WTC11 (cell line): ENCODE results near the gene RGS19. TPM values are rescaled to one million over a fixed set of nuclear protein-coding genes. Genes with fewer than 3 reads are reported as not detected.

ENCODE experiments used
- ATAC-seq: fragments of 200-7000 bp; cut with Tn5 transposase; 2 replicates; pipeline ENCODE4 v1.10.0; 2021; ENCODE audit warnings: mild to moderate bottlenecking, moderate library complexity
- CTCF ChIA-PET: fragments of 300-600 bp; sonication (Branson Sonifier 250); formaldehyde crosslinking; loops from one replicate; lab custom pipeline; 2021; ENCODE audit warnings: antibody characterized with exemption; lab: Charles Lee
- POLR2A ChIA-PET: fragments of 350-600 bp; sonication (Branson Sonifier 250); formaldehyde crosslinking; loops from one replicate; lab custom pipeline; 2021; ENCODE audit warnings: antibody characterized with exemption; lab: Charles Lee
- DNase-seq: peaks from one replicate; pipeline ENCODE4 v3.0.0; 2021; ENCODE audit warnings: low spot score
- H3K27ac Mint-ChIP-seq: 2 replicates; pipeline ENCODE4 v1.8.0; 2021; ENCODE audit warnings: mixed read lengths
- H3K27me3 Mint-ChIP-seq: 2 replicates; pipeline ENCODE4 v1.8.0; 2021; ENCODE audit warnings: low read depth, mild to moderate bottlenecking, moderate library complexity, mixed read lengths
- H3K36me3 Mint-ChIP-seq: 2 replicates; pipeline ENCODE4 v1.8.0; 2021; ENCODE audit warnings: mixed read lengths
- H3K4me1 Mint-ChIP-seq: 2 replicates; pipeline ENCODE4 v1.8.0; 2022; ENCODE audit warnings: mixed read lengths
- H3K4me3 Mint-ChIP-seq: 2 replicates; pipeline ENCODE4 v1.8.0; 2021; ENCODE audit warnings: mild to moderate bottlenecking, moderate library complexity, mixed read lengths
- H3K9me3 Mint-ChIP-seq: 2 replicates; pipeline ENCODE4 v1.8.0; 2021; ENCODE audit warnings: mixed read lengths
- CBFB ChIP-seq: sonication (generic); formaldehyde crosslinking; IDR thresholded peaks from 2 replicates; pipeline ENCODE4 v1.8.1; 2022; ENCODE audit warnings: mild to moderate bottlenecking, low read depth, missing genetic modification reagents
- E2F4 ChIP-seq: sonication (generic); formaldehyde crosslinking; IDR thresholded peaks from 2 replicates; pipeline ENCODE4 v1.8.1; 2022; ENCODE audit warnings: low read depth, mild to moderate bottlenecking, moderate library complexity, missing genetic modification reagents, borderline replicate concordance
- ETV6 ChIP-seq: sonication (generic); formaldehyde crosslinking; IDR thresholded peaks from 2 replicates; pipeline ENCODE4 v1.8.1; 2022; ENCODE audit warnings: mild to moderate bottlenecking, missing genetic modification reagents
- FOXK1 ChIP-seq: sonication (generic); formaldehyde crosslinking; IDR thresholded peaks from 2 replicates; pipeline ENCODE4 v1.8.0; 2022; ENCODE audit warnings: mild to moderate bottlenecking, moderate library complexity, missing genetic modification reagents
- GRHL2 ChIP-seq: fragments of 250-450 bp; sonication (Bioruptor Pico); IDR thresholded peaks from 2 replicates; pipeline ENCODE4 v1.8.0; 2022; ENCODE audit warnings: mild to moderate bottlenecking, moderate library complexity; ENCODE audit not compliant: insufficient replicate concordance, severe bottlenecking
- MYBL2 ChIP-seq: sonication (generic); formaldehyde crosslinking; IDR thresholded peaks from 2 replicates; pipeline ENCODE4 v1.8.1; 2023; ENCODE audit warnings: mild to moderate bottlenecking, moderate library complexity, missing genetic modification reagents
- PRDM15 ChIP-seq: sonication (generic); formaldehyde crosslinking; IDR thresholded peaks from 2 replicates; pipeline ENCODE4 v1.8.0; 2022; ENCODE audit warnings: missing genetic modification reagents
- SP1 ChIP-seq: sonication (generic); formaldehyde crosslinking; conservative IDR thresholded peaks from 2 replicates; pipeline ENCODE4 v1.8.1; 2022; ENCODE audit warnings: missing genetic modification reagents
- TCF7 ChIP-seq: sonication (generic); formaldehyde crosslinking; IDR thresholded peaks from 2 replicates; pipeline ENCODE4 v1.8.0; 2022; ENCODE audit warnings: mild to moderate bottlenecking, low read depth, missing genetic modification reagents, moderate library complexity
- ZNF138 ChIP-seq: sonication (generic); formaldehyde crosslinking; conservative IDR thresholded peaks from 2 replicates; pipeline ENCODE4 v1.8.1; 2022; ENCODE audit warnings: mild to moderate bottlenecking, moderate library complexity, missing genetic modification reagents
- ZNF425 ChIP-seq: fragments of 250-450 bp; sonication (Bioruptor Pico); conservative IDR thresholded peaks from 2 replicates; pipeline ENCODE4 v1.9.0; 2021; ENCODE audit warnings: mild to moderate bottlenecking
- ZNF512 ChIP-seq: sonication (generic); formaldehyde crosslinking; IDR thresholded peaks from 2 replicates; pipeline ENCODE4 v1.8.1; 2022; ENCODE audit warnings: missing genetic modification reagents, borderline replicate concordance
- total RNA-seq: library from RNA; stranded (reverse); gene quantifications from 3 replicates; pipeline ENCODE4 v1.2.3, GENCODE V29; 2021
- TF ChIP-seq, protein P1 (sequence below): sonication (generic); formaldehyde crosslinking; IDR thresholded peaks from 2 replicates; pipeline ENCODE4 v1.8.0; 2023; ENCODE audit warnings: mild to moderate bottlenecking, missing genetic modification reagents
- TF ChIP-seq, protein P2 (sequence below): fragments of 200-600 bp; IDR thresholded peaks from 2 replicates; pipeline ENCODE4 v1.8.0; 2022; ENCODE audit warnings: antibody characterized with exemption
- TF ChIP-seq, protein P3 (sequence below): sonication (generic); formaldehyde crosslinking; IDR thresholded peaks from 2 replicates; pipeline ENCODE4 v1.8.0; 2023; ENCODE audit warnings: missing genetic modification reagents
- TF ChIP-seq, protein P4 (sequence below): sonication (generic); formaldehyde crosslinking; conservative IDR thresholded peaks from 2 replicates; pipeline ENCODE4 v1.8.1; 2022; ENCODE audit warnings: mild to moderate bottlenecking, missing genetic modification reagents

RGS19 gene
- total RNA-seq, 1 experiment from 2014 or later, result 13.8 TPM

- TF ChIP-seq, protein P1, sequence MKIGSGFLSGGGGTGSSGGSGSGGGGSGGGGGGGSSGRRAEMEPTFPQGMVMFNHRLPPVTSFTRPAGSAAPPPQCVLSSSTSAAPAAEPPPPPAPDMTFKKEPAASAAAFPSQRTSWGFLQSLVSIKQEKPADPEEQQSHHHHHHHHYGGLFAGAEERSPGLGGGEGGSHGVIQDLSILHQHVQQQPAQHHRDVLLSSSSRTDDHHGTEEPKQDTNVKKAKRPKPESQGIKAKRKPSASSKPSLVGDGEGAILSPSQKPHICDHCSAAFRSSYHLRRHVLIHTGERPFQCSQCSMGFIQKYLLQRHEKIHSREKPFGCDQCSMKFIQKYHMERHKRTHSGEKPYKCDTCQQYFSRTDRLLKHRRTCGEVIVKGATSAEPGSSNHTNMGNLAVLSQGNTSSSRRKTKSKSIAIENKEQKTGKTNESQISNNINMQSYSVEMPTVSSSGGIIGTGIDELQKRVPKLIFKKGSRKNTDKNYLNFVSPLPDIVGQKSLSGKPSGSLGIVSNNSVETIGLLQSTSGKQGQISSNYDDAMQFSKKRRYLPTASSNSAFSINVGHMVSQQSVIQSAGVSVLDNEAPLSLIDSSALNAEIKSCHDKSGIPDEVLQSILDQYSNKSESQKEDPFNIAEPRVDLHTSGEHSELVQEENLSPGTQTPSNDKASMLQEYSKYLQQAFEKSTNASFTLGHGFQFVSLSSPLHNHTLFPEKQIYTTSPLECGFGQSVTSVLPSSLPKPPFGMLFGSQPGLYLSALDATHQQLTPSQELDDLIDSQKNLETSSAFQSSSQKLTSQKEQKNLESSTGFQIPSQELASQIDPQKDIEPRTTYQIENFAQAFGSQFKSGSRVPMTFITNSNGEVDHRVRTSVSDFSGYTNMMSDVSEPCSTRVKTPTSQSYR, result no peak
- no peak for TF ChIP-seq ZNF425
- TF ChIP-seq E2F4 (CRISPR knock-in tag), result no peak
- TF ChIP-seq MYBL2 (CRISPR knock-in tag), result no peak
- TF ChIP-seq, all 79 proteins: peak for 0
These were observed 36.7 kb upstream of the RGS19 start (continued) for GRCh38 chr20:64116016-64116415.

- Mint-ChIP-seq H3K4me3 (no peak overlapping the region), H3K9me3 (no peaks in the 10 kb centered on the region), H3K36me3 (no peaks in the 10 kb centered on the region), H3K4me1 (peaks cover 5% of the 10 kb centered on the region), H3K27me3 (no peaks in the 10 kb centered on the region), H3K27ac (no peak overlapping the region)
- DNase-seq (no peak), ATAC-seq (no peak)
- CTCF ChIA-PET, result interaction anchor here (1.3 to 5.9 kb wide), 4 partner anchors 13 to 46 kb away, joined by 4 to 30 read pairs (median 12); partner anchors contain the start of gene LKAAEAR1
- POLR2A ChIA-PET, result no interaction called here
- TF ChIP-seq FOXK1 (CRISPR knock-in tag), result no peak
- TF ChIP-seq ETV6, result no peak
- no peak for TF ChIP-seq TCF7 (CRISPR knock-in tag)
- TF ChIP-seq, protein P2, sequence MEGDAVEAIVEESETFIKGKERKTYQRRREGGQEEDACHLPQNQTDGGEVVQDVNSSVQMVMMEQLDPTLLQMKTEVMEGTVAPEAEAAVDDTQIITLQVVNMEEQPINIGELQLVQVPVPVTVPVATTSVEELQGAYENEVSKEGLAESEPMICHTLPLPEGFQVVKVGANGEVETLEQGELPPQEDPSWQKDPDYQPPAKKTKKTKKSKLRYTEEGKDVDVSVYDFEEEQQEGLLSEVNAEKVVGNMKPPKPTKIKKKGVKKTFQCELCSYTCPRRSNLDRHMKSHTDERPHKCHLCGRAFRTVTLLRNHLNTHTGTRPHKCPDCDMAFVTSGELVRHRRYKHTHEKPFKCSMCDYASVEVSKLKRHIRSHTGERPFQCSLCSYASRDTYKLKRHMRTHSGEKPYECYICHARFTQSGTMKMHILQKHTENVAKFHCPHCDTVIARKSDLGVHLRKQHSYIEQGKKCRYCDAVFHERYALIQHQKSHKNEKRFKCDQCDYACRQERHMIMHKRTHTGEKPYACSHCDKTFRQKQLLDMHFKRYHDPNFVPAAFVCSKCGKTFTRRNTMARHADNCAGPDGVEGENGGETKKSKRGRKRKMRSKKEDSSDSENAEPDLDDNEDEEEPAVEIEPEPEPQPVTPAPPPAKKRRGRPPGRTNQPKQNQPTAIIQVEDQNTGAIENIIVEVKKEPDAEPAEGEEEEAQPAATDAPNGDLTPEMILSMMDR, result no peak
- no peak for TF ChIP-seq GRHL2 (CRISPR knock-in tag)
- TF ChIP-seq SP1 (CRISPR knock-in tag), result no peak
- no peak for TF ChIP-seq ZNF425
- TF ChIP-seq PRDM15 (CRISPR knock-in tag), result no peak
- no peak for TF ChIP-seq ZNF512 (CRISPR knock-in tag)
- TF ChIP-seq, protein P3, sequence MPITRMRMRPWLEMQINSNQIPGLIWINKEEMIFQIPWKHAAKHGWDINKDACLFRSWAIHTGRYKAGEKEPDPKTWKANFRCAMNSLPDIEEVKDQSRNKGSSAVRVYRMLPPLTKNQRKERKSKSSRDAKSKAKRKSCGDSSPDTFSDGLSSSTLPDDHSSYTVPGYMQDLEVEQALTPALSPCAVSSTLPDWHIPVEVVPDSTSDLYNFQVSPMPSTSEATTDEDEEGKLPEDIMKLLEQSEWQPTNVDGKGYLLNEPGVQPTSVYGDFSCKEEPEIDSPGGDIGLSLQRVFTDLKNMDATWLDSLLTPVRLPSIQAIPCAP (CRISPR knock-in tag), result no peak
- no peak for TF ChIP-seq ZNF138 (CRISPR knock-in tag)
- TF ChIP-seq, protein P4, sequence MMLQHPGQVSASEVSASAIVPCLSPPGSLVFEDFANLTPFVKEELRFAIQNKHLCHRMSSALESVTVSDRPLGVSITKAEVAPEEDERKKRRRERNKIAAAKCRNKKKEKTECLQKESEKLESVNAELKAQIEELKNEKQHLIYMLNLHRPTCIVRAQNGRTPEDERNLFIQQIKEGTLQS (CRISPR knock-in tag), result no peak
- no peak for TF ChIP-seq CBFB (CRISPR knock-in tag)
These were observed 36.0 kb upstream of the RGS19 start for GRCh38 chr20:64115171-64115911.
